Fibroblast of the conjunctiva (primary cell): ENCODE results near the gene GASK1A.

Experiments used
- DNase-seq: peaks from one replicate; pipeline ENCODE4 v3.0.0-alpha.2; 2010; ENCODE audit warnings: low read depth

Gene GASK1A

DNA sequence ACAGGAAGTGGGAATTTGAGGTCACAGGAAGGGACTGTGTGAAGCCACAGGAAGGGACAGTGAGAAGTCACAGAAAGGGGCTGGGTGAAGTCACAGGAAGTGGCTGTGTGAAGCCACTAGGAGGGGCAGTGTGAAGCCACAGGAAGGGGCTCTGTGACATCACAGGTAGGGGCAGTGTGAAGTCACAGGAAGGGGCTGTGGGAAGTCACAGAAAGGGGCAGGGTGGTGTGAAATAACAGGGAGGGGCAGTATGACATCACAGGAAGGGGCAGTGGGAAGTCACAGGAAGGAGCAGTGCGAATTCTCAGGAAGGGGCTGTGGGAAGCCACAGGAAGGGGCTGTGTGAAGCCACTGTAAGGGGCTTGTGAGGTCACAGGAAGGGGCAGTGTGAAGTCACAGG is 35.8 kb downstream of the GASK1A start:
- no peak for DNase-seq

DNA sequence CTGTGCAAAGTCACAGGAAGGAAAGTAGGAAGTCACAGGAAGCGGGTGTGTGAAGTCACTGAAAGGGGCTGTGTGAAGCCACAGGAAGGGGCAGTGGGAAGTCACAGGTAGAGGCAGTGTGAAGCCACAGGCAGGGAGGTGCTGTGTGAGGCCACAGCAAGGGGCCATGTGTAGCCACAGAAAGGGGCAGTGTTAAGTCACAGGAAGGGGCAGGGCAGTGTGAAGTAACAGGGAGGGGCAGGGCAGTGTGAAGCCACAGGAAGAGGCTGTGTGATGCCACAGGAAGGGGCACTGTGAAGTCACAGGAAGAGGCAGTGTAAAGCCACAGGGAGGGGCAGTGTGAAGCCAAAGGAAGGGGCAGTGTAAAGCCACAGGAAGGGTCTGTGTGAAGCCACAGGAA is 36.5 kb downstream of the GASK1A start:
- no peak for DNase-seq

DNA sequence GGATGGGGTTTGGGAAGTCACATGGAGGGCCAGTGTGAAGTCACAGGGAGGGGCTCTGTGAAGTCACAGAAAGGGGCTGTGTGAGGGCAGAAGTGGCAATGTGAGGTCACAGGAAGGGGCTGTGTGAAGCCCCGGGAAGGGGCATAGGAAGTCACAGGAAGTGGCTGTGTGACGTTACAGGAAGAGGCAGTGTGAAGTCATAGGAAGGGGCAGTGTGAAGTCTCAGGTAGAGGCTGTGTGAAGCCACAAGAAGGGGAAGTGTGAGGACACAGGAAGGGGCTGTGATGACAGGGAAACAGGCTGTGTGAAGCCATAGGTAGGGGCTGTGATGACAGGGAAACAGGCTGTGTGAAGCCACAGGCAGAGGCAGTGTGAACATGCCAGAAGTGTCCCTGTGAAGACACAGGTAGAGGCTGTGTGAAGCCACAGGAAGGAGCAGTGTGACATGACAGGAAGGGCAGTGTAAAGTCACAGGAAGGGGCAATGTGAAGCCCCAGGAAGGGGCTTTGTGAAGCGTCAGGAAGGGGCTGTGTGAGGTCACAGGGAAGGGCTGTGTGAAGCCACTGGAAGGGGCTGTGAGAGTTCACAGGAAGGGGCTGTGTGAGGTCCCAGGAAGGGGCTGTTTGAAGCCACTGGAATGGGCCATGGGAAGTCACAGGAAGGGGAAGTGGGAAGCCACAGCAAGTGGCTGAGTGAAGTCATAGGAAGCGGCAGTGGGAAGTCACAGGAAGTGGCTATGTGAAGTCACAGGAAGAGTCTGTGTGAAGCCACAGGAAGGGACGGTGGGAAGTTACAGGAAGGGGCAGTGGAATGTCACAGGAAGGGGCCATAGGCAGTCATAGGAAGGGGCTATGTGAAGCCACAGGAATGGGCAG is 37.1 kb downstream of the GASK1A start:
- DNase-seq = no peak

- no peak for DNase-seq
These were observed 37.9 kb downstream of the GASK1A start for GRCh38 chr3:43017004-43017403.

GRCh38 chr3:43017593-43018195 is 38.6 kb downstream of the GASK1A start:
- no peak for DNase-seq

GRCh38 chr3:43018246-43018645 is 39.1 kb downstream of the GASK1A start:
- DNase-seq = no peak

DNA sequence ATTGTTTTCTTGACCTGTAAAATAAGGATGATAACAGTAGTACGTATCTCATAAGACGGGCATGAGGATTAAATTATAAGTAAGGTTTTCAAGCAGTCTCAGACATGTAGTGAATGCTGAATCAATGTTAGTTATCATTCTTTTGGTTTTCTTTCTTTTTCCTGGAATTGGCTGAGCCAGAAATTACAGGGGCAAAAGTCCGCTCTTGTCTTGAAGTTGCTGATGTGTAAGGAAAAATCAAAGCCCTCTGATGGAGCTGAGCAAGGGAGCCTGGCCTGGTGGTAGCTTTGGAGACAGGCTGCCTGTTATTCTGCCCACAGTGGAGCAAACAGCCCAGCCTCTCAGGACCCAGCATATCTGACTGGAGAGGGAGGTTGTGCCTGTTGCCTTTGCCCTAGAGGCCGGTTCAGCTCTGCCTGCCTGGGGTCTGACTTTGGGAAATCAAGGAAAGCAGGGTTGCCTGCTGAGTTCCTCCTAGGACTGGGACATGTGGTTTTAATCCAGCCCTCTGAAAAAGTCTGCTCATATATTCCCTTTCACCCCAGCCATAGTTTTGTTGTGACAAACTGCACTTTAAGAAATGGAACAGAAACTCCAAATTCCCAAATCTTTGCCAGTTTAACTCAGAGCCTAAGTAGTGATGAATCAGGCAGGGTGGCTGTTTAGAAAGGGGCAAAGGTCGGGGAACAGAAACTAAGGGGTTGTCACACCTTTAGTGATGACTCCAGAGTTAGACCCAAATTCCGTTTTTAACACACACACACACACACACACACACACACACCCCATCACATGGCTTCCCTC is 40.1 kb downstream of the GASK1A start:
- DNase-seq = no peak

DNA sequence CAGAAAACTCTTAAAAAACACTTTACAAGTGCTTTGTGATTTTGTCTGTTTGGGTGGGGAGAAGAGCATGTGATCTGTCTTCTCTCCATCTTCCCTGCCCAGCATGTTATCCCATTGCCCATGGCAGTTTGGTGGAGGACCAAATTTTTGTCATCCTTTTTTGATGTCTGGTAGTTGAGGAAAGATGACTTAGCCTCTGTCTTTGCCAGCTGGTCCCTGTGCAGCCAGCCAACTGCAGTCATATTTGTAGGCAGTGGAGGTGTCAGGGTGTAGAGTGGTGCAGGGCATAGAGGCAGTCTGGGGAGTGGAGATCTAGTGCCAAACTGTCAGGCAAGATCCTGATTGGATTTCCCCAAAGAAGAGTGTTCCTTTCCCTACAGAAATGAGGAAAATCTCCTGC is 40.7 kb downstream of the GASK1A start:
- DNase-seq = no peak

DNA sequence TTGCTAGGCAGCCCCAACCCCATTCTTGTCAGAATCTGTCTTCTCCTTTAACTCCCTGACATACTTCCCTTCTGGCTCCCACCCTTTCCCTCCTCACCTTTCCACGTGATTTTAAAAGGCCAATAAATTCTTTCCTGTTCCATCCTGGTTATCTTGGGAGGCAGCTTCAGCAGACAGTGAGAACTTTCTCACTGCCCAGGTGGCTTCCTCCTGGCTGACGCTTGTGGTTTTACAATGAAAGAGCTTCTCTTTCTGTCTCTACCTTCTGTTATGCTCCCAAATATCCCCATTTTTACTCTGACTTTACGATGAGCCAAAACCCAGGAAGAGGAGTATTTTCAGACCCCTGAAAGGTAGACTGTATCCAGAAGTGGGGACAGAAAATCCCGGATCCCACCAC is 42.1 kb downstream of the GASK1A start:
- DNase-seq = no peak

GRCh38 chr3:43022121-43022520 is 43.0 kb downstream of the GASK1A start:
- no peak for DNase-seq

DNA sequence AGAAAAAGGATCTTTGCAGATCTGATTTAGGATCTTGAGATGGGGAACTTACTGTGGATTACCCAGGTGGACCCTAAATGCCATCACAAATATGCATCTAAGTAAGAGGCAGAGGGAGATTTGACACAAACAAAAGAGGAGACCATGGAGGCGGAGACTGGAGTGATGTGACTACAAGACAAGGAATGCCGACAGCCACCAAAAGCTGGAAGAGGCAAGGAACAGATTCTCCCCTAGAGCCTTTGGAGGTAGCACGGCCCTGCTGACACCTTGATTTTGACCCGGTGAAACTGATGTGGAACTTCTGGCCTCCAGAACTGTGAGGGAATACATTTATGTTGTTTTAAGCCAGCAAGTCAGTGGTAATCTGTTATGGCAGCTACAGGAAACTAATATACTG is 44.0 kb downstream of the GASK1A start:
- no peak for DNase-seq

DNA sequence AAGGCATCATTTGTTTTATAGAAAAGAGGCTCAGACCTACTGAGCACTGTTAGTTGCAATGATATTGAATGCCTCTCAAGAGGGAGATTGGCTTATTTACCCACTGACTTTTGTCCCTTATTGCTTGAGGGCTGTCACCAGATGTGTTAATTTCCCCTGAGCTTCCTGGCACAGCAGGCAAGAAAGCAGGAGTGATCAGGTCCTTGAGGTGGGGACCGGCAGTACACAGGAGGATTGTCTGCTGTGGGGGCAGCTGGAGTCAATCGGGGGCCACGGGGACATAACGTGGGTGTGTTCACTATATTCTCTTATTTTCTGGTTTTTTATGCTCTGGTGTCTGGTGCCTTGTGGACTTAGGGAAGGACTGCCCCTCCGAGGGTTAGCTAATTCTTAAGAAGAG is 44.6 kb downstream of the GASK1A start:
- no peak for DNase-seq

- no peak for DNase-seq
These were observed 45.2 kb downstream of the GASK1A start for GRCh38 chr3:43024181-43024885.

- no peak for DNase-seq
These were observed 46.3 kb downstream of the GASK1A start for GRCh38 chr3:43025423-43025822.

DNA sequence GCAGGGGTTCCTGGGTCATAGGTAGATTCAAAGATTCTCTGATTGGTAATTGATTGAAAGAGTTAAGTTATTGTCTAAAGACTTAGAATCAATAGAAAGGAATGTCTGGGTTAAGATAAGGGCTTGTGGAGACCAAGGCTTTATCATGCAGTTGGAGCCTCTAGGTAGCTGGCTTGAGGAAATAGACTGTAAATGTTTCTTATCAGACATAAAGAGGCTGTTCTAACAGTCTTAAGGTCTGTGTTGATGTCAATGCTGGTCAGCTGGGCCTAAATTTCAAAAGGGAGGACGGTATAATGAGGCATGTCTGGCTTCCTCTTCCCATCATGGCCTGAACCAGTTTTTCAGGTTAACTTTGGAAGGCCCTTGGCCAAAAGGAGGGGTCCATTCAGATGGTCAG is 48.9 kb downstream of the GASK1A start:
- no peak for DNase-seq

GRCh38 chr3:43028678-43029490 is 49.8 kb downstream of the GASK1A start:
- no peak for DNase-seq

GRCh38 chr3:43030162-43030935 is 51.2 kb downstream of the GASK1A start:
- DNase-seq = no peak

DNA sequence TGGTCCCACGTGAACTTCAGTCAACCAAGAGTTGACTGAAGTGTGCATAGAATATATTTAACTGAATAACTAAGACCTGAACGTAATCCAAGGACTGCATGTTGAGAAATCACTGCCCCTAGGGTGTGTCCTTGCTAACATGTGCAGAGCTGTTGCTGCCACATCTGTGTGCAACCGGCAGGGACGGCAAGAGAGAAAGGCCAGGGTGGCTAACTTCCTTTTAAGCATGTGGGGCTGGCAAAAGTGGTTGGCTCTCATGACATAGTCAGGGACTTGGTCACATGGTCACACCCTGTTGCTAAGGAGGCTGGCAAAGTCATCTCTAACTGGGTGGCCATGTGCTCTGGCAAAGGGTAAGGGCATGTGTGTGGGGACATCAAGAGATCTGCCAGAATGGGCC is 52.4 kb downstream of the GASK1A start:
- DNase-seq = no peak

DNA sequence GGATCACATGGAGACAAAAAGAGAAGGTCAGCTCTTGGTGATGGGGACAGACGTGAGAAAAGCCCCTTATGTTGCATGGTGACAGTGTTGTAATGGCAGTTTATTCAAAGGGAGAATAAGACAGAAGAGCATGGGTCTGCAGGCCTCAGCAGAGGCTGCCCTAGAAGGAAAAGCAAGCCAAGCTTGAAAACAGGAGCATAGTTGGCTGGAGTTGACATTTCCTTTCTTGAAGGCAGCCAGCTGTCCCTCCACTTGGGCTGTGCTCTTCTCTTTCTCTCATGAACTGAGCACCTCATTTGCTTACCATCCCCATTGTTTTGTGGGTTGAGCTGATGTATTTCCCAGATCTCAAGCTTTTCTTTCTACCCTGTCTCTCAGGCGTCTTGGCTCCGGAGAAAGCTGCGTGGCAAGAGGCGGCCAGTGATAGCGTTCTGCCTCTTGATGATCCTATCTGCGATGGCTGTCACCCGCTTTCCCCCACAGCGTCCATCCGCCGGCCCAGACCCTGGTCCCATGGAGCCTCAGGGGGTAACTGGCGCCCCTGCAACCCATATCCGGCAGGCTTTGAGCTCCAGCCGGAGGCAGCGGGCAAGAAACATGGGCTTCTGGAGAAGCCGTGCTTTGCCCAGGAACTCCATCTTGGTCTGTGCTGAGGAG is 52.9 kb downstream of the GASK1A start:
- no peak for DNase-seq
